Aorta (tissue), 5 donors: ENCODE data around the gene UPB1. TPM values are rescaled to one million over a fixed set of nuclear protein-coding genes. Genes with fewer than 3 reads are reported as not detected.
A peak's percentile ranks its signal among the peaks of the same experiment; 100 is the strongest.

ENCODE experiments used
- ATAC-seq: fragments of 200-7000 bp; cut with Tn5 transposase; one replicate; pipeline ENCODE4 v1.9.1; 2022; ENCODE audit warnings: moderate library complexity; ENCODE audit not compliant: low FRiP score
- DNase-seq, 2 donors: peaks; one replicate each; pipeline ENCODE4 v3.0.0-alpha.2; 2020
- H3K27ac ChIP-seq, 2 donors: one replicate each; pipeline ENCODE4 v1.5.1; 2013; ENCODE audit warnings: low read length in 2 of 2, mild to moderate bottlenecking in 2 of 2, moderate library complexity in 2 of 2, control low read depth in 1 of 2, inconsistent platforms in 1 of 2, low read depth in 1 of 2
- H3K27me3 ChIP-seq, 2 donors: one replicate each; pipeline ENCODE4 v1.6.1; 2013; ENCODE audit warnings: control low read depth in 1 of 2, low read length in 1 of 2, mild to moderate bottlenecking in 1 of 2, moderate library complexity in 1 of 2; ENCODE audit not compliant: insufficient read depth in 2 of 2, control insufficient read depth in 1 of 2
- H3K36me3 ChIP-seq, 2 donors: one replicate each; pipeline ENCODE4 v1.6.1; 2013; ENCODE audit warnings: control low read depth in 1 of 2, low read length in 1 of 2, mild to moderate bottlenecking in 1 of 2; ENCODE audit not compliant: insufficient read depth in 2 of 2, control insufficient read depth in 1 of 2
- H3K4me1 ChIP-seq, 2 donors: one replicate each; pipeline ENCODE4 v1.6.1; 2013; ENCODE audit warnings: low read length in 2 of 2, control low read depth in 1 of 2, mild to moderate bottlenecking in 1 of 2, moderate library complexity in 1 of 2; ENCODE audit not compliant: insufficient read depth in 2 of 2, control insufficient read depth in 1 of 2
- H3K4me3 ChIP-seq, 2 donors: one replicate each; pipeline ENCODE4 v1.5.1; 2013; ENCODE audit warnings: low read length in 2 of 2, control low read depth in 1 of 2, mild to moderate bottlenecking in 1 of 2
- H3K9me3 ChIP-seq: one replicate; pipeline ENCODE4 v1.6.1; 2013; ENCODE audit warnings: mild to moderate bottlenecking, low read length; ENCODE audit not compliant: control insufficient read depth
- WGBS, 2 donors: extraction: QIAGEN DNeasy Blood & Tissue Kit; methylation state at CpG; one replicate each; pipeline ENCODE4 v1.1.7; 2013; 5-methylcytosine and 5-hydroxymethylcytosine counted together
- intact Hi-C, 2 donors: fragments of 100-400 bp; cut with DNase I; formaldehyde crosslinking; loops; one replicate each; pipeline versions ENCODE4 v1.14.2 to v1.15.0; 2022
- polyA plus RNA-seq, 2 donors: library from polyadenylated mRNA; stranded (reverse); fragments of 200-250 nt; gene quantifications; one replicate each; pipeline ENCODE4 v1.2.3, GENCODE V29; 2013
- total RNA-seq, 2 donors: library from RNA; stranded (reverse); fragmentation: NEBNext Ultra II Directional; extraction: Animal tissue kit (Norgen Biotek cat#: 25700); gene quantifications; one replicate each; pipeline ENCODE4 v1.2.1, GENCODE V29; 2021
- donor health status: healthy with polysubstance abuse.
- donor health status: Bipolar disorder and iron deficiency.
- donor health status: DM: no; HTN: no; CAD: no.
- donor health status: DM: no; HTN: no; CAD: no.
- donor health status: DM: yes; HTN: yes; CAD: no.

Gene UPB1
- total and polyA plus RNA-seq, 4 donors, result 0.38 to 1.6 (median 0.94) TPM

GRCh38 chr22:24513378-24514240 is 18.5 kb downstream of the UPB1 start:
- H3K27ac ChIP-seq, result no peak overlapping the region
- H3K9me3 ChIP-seq, result no peaks in the 10 kb centered on the region
- intact Hi-C loops, result no loop called here
- H3K4me3 ChIP-seq, result no peak overlapping the region
- H3K27me3 ChIP-seq, result no peaks in the 10 kb centered on the region
- no peak for ATAC-seq
- peaks cover 0 to 4% of the 10 kb centered on the region in 2 donors for H3K4me1 ChIP-seq
- H3K36me3 ChIP-seq, result no peaks in the 10 kb centered on the region
- DNase-seq, result peak in 1 of 2 donors; percentile 35
- WGBS, 2 donors, result 94 to 97% methylated on average over 9 of the region's 9 CpGs

GRCh38 chr22:24514241-24515026 is 19.3 kb downstream of the UPB1 start:
- no peaks in the 10 kb centered on the region for H3K27me3 ChIP-seq
- peaks cover 0 to 4% of the 10 kb centered on the region in 2 donors for H3K4me1 ChIP-seq
- H3K27ac ChIP-seq, result no peak overlapping the region
- WGBS, 2 donors, result 82 to 83% methylated on average over 14 of the region's 14 CpGs
- H3K36me3 ChIP-seq, result no peaks in the 10 kb centered on the region
- H3K9me3 ChIP-seq, result no peaks in the 10 kb centered on the region
- DNase-seq (peak in 1 of 2 donors; percentile 23), ATAC-seq (no peak)
- no peak overlapping the region for H3K4me3 ChIP-seq
- intact Hi-C loops, result no loop called here

- intact Hi-C loops, result no loop called here
- 93 to 96% methylated on average over 8 of the region's 8 CpGs for WGBS, 2 donors
Measured at GRCh38 chr22:24515027-24515338, 19.9 kb downstream of the UPB1 start.

DNA sequence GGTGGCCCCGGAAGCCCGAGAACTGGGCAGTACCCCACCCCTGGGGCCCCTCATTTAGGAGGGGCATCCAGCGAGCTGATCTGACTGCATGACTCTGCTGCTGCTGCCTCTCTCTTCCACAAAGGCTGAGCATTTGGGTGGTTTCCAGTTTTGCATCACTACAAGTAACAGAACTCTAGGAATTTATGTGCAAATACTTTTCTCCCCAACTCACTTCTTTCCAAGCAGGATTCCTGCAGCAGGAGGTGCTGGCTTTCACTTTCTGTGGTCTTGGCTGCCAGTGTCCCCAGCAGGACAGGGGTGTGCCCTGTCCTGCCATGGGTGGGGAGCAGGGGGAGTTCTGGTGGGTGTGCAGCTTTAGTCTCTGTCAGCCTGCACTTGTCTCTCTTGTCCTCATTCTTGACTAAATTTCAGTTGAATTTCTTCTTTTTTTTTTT is 21.2 kb downstream of the UPB1 start:
- Histone ChIP-seq H3K4me3 (no peak overlapping the region), H3K27ac (no peak overlapping the region), H3K4me1 (no peaks in the 10 kb centered on the region), H3K27me3 (no peaks in the 10 kb centered on the region), H3K9me3 (no peaks in the 10 kb centered on the region), H3K36me3 (no peaks in the 10 kb centered on the region)
- peak; percentile 49 for ATAC-seq
- DNase-seq, result no peak
- intact Hi-C loops, result no loop called here
- 8 to 11% methylated on average over 3 of the region's 3 CpGs for WGBS, 2 donors

More at GRCh38 chr22:24515027-24515338, 19.9 kb downstream of the UPB1 start:
- no peaks in the 10 kb centered on the region for H3K36me3 ChIP-seq
- H3K27me3 ChIP-seq, result no peaks in the 10 kb centered on the region
- H3K4me1 ChIP-seq, result peaks cover 0 to 4% of the 10 kb centered on the region in 2 donors
- no peak overlapping the region for H3K4me3 ChIP-seq
- H3K27ac ChIP-seq, result no peak overlapping the region
- ATAC-seq (no peak), DNase-seq (no peak)
- H3K9me3 ChIP-seq, result no peaks in the 10 kb centered on the region

DNA sequence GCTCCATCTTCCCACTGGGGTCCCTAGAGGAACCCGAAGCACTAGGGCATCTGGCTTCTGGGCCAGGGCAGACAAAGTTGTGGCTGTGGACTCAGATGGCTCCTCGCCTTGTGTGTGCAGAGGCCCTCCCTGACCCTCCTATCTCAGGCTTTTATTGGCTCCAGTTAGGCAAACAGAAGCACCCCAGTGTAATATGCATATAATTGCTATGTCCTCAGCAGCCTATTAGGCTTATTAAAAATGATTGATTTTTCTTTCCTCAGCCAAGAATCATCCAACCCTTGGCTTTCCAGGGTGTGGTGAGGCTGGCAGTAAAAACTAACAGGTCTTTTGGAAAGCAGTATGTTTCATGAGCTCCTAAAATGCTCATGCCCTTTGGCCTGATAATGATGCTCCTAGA is 22.3 kb downstream of the UPB1 start:
- Histone ChIP-seq H3K4me3 (no peak overlapping the region), H3K27ac (no peak overlapping the region), H3K4me1 (no peaks in the 10 kb centered on the region), H3K36me3 (no peaks in the 10 kb centered on the region), H3K9me3 (no peaks in the 10 kb centered on the region), H3K27me3 (no peaks in the 10 kb centered on the region)
- intact Hi-C loops, result no loop called here
- ATAC-seq (no peak), DNase-seq (no peak)
- 92 to 95% methylated on average over 2 of the region's 2 CpGs for WGBS, 2 donors

DNA sequence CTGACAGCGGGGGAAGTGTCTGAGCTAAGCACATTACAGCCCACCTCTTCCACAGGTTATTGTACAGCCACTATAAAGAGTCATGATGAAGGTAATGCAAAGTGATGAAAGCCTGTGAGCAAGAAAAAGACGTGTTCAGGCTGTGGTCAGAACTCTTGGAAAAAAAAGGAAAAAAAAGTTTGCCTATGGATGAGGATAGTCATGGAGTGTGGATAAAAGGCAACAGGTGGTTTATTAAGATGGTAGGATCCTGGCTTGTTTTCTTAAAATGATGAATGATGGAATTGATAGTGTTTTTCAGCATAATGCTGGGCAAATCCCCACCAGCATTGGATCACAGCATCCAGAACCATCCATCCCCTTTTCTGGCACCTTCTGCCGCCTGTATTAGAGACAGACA is 23.1 kb downstream of the UPB1 start:
- intact Hi-C loops, result no loop called here
- H3K36me3 ChIP-seq, result no peaks in the 10 kb centered on the region
- WGBS, 2 donors, result 93 to 94% methylated on average over 3 of the region's 3 CpGs
- no peak overlapping the region for H3K4me3 ChIP-seq
- no peaks in the 10 kb centered on the region for H3K9me3 ChIP-seq
- H3K27me3 ChIP-seq, result no peaks in the 10 kb centered on the region
- DNase-seq (no peak), ATAC-seq (no peak)
- no peaks in the 10 kb centered on the region for H3K4me1 ChIP-seq
- no peak overlapping the region for H3K27ac ChIP-seq

DNA sequence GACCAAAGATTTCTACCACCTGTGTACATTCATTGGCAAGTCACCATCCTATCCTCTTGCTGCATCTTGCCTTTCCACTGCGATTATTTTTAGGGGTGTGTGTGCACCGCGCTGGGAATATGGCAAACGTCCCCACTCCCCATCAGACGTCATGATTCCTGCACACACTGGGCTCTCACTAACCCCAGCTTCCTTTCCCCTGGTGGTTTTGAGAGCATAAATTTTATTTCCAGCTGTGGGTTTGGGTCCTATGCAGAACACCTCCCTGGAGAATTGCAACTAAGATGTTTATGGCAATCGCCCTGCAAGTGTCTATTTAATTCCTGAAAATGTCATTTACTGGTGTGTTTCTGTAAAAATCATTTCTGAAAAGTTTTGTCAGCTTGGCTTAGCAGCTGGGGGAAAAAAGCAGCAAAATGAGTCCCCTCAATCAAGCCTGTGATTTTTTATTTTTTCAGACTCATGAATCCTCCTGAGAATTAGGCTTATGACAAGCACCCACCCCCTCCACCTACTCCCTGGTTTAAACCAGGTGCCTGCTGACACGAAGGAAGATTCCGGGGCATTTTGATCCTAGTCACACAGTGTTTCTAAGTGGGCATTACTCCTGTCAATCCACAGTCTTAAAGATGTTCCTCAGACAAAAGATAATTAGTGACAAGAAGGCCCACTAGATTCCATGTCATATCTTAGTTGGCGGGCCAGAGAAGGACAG is 23.8 kb downstream of the UPB1 start:
- no peaks in the 10 kb centered on the region for H3K36me3 ChIP-seq
- H3K4me1 ChIP-seq, result no peaks in the 10 kb centered on the region
- H3K27ac ChIP-seq, result no peak overlapping the region
- intact Hi-C loops, result no loop called here
- H3K4me3 ChIP-seq, result no peak overlapping the region
- DNase-seq (no peak), ATAC-seq (no peak)
- H3K27me3 ChIP-seq, result no peaks in the 10 kb centered on the region
- WGBS, 2 donors, result 89 to 93% methylated on average over 9 of the region's 9 CpGs
- H3K9me3 ChIP-seq, result no peaks in the 10 kb centered on the region

- DNase-seq (no peak), ATAC-seq (no peak)
- 95 to 96% methylated on average over 5 of the region's 5 CpGs for WGBS, 2 donors
- intact Hi-C loops, result no loop called here
- H3K27ac ChIP-seq, result no peak overlapping the region
- H3K4me1 ChIP-seq, result no peaks in the 10 kb centered on the region
- H3K36me3 ChIP-seq, result no peaks in the 10 kb centered on the region
- H3K27me3 ChIP-seq, result no peaks in the 10 kb centered on the region
- no peak overlapping the region for H3K4me3 ChIP-seq
- no peaks in the 10 kb centered on the region for H3K9me3 ChIP-seq
Measured at GRCh38 chr22:24519496-24519895, 24.4 kb downstream of the UPB1 start.
